Measurements from ENCODE around the gene NTRK1.
A peak's percentile ranks its signal among the peaks of the same experiment; 100 is the strongest.
"Not testable (repeated sequence)": the region's sequence is repeated elsewhere in the genome, so short reads cannot be mapped to it uniquely, and the experiment has no call there.

The NTRK1 gene

DNA sequence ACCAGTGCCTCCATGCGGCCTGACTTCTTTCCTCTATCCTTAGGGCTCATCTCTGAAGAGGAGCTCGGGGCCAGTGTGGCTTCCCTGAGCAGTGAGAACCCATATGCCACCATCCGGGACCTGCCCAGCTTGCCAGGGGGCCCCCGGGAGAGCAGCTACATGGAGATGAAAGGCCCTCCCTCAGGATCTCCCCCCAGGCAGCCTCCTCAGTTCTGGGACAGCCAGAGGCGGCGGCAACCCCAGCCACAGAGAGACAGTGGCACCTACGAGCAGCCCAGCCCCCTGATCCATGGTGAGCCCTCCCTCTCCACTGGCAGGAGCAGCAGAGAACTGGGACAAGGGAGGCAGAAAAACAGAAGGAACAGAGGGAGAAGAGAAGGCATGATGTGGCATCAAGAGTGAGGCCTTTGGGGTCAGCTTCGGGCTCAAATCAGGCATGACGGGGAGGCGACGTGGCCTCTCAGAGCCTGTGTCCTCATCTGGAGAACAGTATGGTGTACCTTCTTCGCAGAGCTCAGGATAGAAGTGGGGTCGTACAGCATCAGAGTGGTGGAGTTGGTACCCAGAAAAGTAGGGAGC lies 53.2 kb downstream of the NTRK1 start:
- DNase-seq (ENCODE audit: low read depth in 2 of 2): no peak

DNA sequence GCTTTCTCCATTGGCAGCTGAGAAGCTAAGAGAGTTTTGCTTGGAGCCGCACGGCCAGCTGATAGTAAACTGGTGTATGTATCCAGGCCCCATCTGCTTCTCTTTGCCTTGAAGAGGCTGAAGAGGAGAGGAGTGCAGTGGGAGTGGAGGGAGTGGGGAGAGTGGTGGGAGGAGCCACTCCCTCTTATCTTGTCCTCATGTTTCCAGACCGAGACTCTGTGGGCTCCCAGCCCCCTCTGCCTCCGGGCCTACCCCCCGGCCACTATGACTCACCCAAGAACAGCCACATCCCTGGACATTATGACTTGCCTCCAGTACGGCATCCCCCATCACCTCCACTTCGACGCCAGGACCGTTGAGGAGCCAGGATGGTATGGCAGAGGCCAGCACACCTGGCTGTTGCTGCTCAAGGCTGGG lies 53.8 kb downstream of the NTRK1 start:
- DNase-seq (ENCODE audit: low read depth in 2 of 2): no peak

DNA sequence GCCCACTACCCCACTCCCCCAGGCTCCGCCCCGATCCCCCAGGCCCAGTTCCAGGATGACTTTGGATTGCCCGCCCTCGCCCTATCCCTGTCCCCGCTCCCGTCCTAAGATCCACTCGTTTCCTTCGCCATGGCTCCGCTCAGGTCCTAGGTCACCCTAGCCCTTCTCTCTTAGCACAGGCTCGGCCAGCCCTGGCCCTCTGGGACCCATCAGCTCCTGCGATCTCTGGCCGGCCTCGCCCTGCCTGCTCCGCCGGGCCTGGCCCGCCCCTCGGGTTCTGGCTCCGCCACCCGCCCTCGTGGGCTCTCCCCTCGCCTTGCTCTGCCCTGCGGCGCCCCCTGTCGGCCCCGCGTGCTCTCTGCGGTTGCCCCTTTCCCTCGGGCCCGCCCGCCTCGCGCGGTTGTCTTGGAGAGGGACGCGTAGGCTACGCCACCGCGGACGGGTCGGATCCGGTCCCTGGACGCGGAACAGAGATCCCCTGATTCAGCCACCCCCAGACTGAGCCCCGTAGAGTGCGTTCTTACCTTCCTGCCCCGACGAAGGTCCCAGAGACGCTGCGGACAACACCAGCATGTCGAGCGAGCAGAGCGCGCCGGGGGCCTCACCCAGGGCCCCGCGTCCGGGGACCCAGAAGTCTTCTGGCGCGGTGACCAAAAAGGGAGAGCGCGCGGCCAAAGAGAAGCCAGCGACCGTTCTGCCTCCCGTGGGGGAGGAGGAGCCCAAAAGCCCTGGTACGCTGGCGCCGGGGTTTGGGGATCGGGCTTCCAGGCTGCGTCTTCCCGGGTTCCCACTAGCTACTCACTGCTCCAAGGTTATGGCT lies 59.8 kb downstream of the NTRK1 start, which contains the start of gene LRRC71:
Gene LRRC71 (plus strand): TSS at position 400 of the 820 bp plus-strand sequence. CDS start 172 bp downstream, at position 572.
- peak in 1 of 2 donors; percentile 14 for DNase-seq (ENCODE audit: low read depth in 2 of 2)

DNA sequence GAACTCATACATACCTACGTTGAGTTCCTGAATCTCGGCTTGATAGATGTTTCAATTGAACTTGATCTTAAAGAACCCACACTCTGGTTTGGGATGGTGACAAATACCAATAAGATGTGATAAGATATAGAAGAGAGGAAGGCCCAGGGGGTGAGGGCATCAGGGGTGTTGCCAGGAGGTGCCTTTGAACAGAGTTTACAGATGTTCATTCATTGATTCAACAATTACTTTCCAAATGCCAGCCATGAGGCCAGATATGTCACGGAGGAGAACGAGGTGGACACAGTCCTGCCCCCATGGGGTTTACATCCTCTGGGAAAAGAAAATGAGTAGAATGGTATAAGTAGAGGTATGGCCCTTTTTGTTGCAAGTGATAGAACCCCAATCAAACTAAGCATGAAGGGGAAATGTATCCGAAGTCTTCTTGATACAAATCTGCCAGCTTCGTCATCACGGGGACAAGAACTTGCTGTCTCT lies 60.4 kb downstream of the NTRK1 start:
- DNase-seq (ENCODE audit: low read depth in 2 of 2): no peak

DNA sequence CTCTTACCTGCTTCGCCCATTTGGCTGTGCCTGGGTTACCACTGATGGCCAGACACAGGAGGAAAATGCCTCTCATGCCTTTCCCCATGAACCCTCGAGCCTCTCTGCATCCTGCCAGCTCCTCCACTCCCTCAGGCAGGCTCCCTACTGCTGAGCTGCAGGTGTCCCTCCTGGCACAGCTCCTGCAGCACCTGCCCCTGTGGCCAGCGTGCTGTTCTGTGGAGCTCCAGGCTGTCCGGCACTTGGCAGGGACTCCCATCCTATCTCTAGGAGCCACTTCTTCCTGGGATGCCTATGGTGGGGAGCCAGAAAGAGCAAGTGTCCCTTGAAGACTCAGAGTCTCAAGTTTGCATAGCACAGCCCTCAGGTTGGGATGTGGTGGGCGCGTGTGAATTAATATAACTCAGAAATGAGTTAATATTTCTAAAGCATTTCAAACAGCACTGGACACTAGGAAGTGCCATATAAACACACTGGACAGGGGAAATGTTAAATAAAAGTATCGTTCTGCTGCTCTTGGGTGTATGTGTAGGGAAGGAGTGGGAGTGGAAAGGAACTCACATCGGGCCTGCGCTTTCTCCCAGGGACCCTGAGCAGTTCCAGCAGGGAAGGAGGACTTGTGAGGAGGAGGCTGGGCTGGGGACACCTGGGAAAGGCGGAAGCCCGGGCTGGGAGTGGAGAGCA lies 62.5 kb downstream of the NTRK1 start:
- DNase-seq (ENCODE audit: low read depth in 2 of 2): no peak

DNA sequence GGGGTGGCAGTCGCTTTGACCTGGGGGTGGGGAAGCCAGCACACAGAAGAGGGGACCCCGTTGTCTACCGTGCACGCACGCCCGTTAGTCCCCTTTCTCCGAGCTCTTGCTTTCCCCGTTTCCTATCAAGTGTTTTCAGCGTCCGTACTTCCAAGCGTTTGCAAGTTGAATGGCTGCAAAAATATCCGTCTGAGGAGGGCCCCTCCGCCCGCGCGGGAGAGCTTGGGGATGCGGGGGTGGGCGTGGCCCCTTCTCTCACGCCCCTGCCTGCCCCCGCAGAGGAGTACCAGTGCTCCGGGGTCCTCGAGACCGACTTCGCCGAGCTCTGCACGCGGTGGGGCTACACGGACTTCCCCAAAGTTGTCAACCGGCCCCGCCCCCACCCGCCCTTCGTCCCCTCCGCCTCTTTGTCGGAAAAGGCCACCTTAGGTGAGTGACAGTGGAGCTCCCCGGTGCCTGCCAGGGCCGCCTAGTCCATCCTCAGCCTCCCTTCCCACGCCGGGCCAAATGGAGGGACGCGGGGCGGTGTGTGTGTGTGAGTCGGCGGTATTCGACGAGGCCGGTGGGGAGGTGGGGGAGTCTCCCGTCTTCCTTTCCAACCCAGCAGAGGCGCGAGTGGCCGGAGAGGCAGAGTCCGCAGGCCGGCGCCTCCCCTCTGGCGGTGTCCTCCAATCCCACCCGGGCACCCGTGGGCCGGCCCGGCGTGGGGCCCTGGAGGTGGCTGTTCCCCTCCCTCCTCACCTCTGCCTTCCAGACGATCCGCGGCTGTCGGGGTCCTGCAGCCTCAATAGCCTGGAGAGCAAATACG lies 63.2 kb downstream of the NTRK1 start:
- DNase-seq (ENCODE audit: low read depth in 2 of 2): no peak

DNA sequence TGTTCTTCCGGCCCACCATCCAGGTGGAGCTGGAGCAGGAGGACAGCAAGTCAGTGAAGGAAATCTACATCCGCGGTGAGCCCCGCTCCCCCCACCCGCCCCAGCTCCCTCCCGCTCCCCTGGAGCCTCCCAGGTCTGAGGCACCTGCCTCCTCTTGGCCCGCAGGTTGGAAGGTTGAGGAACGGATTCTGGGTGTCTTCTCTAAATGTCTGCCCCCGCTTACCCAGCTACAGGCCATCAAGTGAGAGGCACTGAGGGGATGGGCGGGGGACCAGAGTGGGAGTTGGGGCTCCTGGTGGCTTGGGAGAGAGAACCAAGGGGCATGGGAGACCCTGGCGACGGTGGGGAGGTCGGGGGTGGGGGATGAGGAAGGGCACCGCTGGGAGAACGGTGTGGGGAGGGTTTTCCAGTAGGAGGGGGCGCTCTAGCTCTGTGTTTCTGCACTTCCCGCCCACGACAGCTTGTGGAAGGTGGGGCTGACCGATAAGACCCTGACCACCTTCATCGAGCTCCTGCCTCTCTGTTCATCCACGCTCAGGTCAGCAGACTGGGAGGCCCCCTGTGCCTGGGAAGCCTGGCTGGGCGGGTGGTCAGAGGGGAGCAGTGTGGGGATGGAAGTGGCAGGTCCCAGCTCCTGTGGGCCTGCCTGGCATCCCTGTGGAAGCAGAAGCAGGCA lies 64.0 kb downstream of the NTRK1 start:
- DNase-seq (ENCODE audit: low read depth in 2 of 2): no peak

DNA sequence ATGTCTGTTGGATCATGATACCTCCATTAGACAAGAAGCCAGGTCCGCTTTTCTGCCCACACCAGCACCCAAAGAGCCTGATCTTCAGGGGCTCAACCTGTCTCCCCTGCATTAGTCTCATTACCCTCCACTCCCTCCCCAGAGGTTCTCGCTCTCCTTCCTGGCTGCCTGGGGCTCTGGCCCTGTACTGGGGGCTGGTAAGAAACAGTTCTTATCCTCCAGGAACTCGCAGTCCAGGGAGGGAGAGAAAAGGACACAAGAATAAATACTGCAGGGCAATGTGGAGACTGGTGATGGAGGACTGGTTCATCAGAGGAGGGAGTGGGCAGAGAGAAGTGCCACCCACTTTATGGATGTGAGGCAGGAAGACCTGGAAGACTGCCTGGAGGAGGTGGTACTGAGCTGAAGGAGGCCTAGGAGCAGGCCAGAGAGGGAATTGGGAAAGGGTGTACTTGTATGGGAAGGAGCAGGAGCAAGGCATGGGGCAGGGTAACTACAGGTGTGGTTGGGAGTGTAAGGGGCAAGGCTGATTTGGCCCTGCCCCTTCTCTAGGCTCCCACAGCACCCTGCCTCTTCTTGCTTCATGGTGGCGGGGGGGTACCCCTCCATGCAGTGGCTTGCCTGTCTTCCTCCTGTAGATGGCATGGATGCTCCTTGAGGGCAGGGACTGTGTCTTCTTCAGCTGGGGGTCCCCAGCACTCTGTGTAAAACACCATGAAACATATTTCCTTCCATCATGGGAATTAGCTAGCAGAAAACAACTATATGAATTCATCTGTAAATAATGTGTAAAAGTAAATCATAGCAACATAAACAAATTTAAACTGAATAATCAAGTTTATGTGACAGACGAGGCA lies 64.7 kb downstream of the NTRK1 start:
- no peak for DNase-seq (ENCODE audit: low read depth in 2 of 2)

DNA sequence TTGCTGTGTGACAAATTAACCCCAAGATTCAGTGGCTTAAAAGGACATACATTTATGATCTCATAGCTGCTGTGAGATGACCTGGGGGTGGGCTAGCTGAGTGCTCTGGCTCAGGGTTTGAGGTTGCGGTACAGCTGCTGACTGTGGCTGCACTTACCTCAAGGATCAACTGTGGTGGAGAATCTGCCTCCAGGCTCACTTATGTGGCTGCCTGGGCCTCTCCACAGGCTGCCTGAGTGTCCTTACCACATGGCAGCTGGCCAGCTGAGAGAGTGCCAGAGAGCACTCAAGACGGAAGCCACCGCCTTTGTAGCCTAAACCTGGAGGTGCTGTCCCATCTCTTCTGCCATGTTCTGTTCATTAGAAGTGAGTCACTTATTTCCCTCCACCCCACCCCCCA lies 65.5 kb downstream of the NTRK1 start:
- DNase-seq (ENCODE audit: low read depth in 2 of 2): no peak

DNA sequence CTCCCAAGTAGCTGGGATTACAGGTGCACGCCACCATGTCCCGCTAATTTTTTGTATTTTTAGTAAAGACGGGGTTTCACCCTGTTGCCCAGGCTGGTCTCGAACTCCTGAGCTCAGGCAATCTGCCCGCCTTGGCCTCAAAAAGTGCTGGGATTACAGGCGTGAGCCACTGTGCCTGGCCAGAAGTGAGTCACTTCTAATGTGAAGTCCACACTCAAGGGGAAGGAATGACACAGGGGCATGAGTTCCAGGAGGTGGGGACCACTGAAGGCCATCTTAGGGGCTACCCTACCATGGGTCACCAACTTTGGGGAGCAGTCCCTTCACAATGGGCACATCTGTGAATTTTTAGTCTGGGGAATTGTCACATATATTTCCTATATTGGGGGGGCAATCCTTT lies 66.0 kb downstream of the NTRK1 start:
- not testable (repeated sequence) for DNase-seq (ENCODE audit: low read depth in 2 of 2)

DNA sequence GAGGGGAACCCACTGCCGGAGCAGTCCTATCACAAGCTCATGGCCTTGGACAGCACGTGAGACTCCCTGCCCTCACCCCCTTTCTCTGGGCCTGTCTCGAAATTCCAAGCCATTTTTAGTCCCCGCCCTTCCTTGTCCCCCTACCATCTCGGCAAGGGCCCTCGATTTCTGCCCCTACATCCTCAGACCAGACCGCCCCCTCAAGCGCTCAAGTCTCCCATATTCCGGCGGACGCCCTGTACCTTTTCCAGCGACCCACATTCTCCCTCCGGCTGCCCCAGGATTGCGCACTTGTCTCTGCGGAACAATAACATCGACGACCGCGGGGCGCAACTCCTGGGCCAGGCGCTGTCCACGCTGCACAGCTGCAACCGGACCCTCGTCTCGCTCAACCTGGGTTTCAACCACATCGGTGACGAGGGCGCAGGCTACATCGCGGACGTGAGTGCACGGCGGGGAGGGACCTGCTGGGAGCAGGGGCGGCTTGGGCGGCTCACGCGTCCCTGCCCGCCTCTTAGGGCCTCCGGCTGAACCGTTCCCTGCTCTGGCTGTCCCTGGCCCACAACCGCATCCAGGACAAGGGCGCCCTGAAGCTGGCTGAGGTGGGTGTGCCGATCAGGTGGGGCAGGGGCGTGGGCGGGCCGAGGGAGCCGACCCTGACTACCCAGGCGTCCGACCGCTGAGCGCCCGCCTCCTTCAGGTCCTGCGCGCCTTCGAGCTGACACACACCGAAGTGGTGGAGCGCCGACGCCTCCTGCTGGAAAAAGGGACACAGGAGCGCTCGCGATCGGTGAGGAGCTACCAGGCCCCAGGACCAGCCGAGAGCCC lies 66.8 kb downstream of the NTRK1 start:
- peak; percentile 13 to 29 for DNase-seq (ENCODE audit: low read depth in 2 of 2)

DNA sequence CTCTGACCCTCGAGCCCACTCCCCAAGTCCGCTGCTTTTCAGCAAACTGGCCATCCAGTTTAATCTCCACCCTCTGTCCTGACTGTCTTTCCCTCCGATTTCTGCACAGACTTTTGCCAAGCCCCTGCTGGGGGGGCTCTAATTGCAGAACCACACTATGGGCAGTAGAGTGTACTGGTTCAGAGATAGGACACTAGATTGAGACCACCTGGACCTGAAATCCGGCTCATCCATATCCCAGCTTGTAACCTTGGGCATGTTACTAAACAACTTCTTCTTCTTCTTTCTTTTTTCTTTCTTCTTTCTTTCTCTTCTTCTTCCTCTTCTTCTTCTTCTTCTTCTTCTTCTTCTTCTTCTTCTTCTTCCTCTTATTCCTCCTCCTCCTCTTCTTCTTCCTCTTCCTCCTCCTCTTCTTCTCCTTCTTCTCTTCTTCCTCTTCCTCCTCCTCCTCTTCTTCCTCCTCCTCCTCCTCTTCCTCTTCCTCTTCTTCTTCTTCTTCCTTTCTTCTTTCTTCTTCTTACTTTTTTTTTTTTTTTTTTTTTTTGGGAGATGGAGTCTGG lies 67.5 kb downstream of the NTRK1 start:
- DNase-seq (ENCODE audit: low read depth in 2 of 2): no peak

DNA sequence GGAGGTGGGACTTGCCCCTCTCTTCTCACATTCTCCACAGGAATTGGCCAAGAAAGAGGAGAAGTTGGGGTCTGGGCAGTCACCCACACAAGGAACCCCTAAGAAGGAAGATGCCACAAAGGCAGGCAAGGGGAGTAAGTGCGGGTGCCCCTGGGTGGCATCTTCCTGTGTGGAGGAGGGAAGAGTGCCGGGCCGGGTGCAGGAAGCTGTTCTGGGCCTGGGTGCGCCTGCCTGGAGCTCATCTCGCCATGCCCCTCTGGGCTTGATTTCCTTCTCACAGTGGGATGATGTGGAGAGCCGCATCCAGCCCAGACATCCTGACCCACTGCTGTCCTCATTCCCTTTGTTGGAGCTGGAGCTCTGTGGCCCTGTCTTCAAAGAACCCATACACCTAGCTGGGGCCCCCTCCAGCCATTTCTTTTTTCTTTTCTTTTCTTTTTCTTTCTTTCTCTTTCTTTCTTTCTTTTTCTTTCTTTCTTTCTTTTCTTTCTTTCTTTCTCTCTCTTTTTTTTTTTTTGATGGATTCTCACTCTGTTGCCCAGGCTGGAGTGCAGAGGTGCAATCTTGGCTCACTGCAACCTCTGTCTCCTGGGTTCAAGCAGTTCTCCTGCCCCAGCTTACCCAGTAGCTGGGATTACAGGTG lies 69.1 kb downstream of the NTRK1 start:
- no peak for DNase-seq (ENCODE audit: low read depth in 2 of 2)

DNA sequence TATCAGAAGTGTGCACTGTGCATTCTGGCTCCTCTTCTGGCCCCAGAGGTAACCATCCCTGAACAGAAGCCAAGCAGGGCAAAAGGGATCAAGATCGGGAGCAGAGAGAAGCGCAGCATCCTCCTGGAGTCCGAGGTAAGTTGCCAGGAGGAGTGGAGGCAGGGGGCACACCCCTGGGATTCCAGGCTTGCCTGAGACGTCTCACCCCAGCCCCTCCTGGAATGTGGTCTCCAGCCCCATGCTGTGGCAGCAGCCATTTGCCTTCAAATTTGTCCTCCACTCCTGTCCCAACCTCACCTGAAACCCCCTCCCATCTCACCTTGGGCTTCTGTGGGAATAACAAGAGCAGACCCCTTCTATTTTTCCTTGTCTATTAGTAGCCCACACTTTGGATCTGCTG lies 69.8 kb downstream of the NTRK1 start:
- no peak for DNase-seq (ENCODE audit: low read depth in 2 of 2)

Measured in stimulated activated CD8-positive, alpha-beta memory T cell treated with anti-CD3 and anti-CD28 coated beads, Interleukin-15, amount 100 ng/mL, for 4 hours (primary cell).